Neural progenitor cell (in vitro differentiated cells): ENCODE measurements around the gene ADAMTS18. TPM values are rescaled to one million over a fixed set of nuclear protein-coding genes. Genes with fewer than 3 reads are reported as not detected.
"Not testable (repeated sequence)": the region's sequence is repeated elsewhere in the genome, so short reads cannot be mapped to it uniquely, and the experiment has no call there.

Experiments used
- DNase-seq: peaks from one replicate; pipeline ENCODE4 v3.0.0-alpha.2; 2016; ENCODE audit warnings: low spot score
- H2AFZ ChIP-seq: fragments of 200-600 bp; sonication (generic); replicated peaks from 2 replicates; pipeline ENCODE4 v1.6.1; 2016; ENCODE audit warnings: antibody characterized with exemption
- H3F3A ChIP-seq: fragments of 200-600 bp; sonication (generic); 2 replicates; pipeline ENCODE4 v1.6.1; 2016; ENCODE audit warnings: antibody characterized with exemption, low read depth
- H3K27ac ChIP-seq: fragments of 200-600 bp; sonication (generic); 2 replicates; pipeline ENCODE4 v1.5.1; 2016; ENCODE audit warnings: mild to moderate bottlenecking
- H3K27me3 ChIP-seq: fragments of 200-600 bp; sonication (generic); 2 replicates; pipeline ENCODE4 v1.6.1; 2016; ENCODE audit warnings: mild to moderate bottlenecking, moderate library complexity
- H3K36me3 ChIP-seq: fragments of 200-600 bp; sonication (generic); 2 replicates; pipeline ENCODE4 v1.5.1; 2016
- H3K4me1 ChIP-seq: fragments of 200-600 bp; sonication (generic); 2 replicates; pipeline ENCODE4 v1.6.1; 2016; ENCODE audit warnings: mixed run types
- H3K4me2 ChIP-seq: fragments of 200-600 bp; sonication (generic); 2 replicates; pipeline ENCODE4 v1.6.1; 2016
- H3K4me3 ChIP-seq: fragments of 200-600 bp; sonication (generic); 2 replicates; pipeline ENCODE4 v1.5.1; 2016
- H3K79me2 ChIP-seq: fragments of 200-600 bp; sonication (generic); 2 replicates; pipeline ENCODE4 v1.6.1; 2016; ENCODE audit warnings: low read depth
- H3K9ac ChIP-seq: fragments of 200-600 bp; sonication (generic); 2 replicates; pipeline ENCODE4 v1.6.1; 2016
- H3K9me3 ChIP-seq: fragments of 200-600 bp; sonication (generic); 2 replicates; pipeline ENCODE4 v1.5.1; 2016; ENCODE audit warnings: low read depth
- H4K20me1 ChIP-seq: fragments of 200-600 bp; sonication (generic); 2 replicates; pipeline ENCODE4 v1.6.1; 2016; ENCODE audit warnings: low read depth
- H3K27ac Mint-ChIP-seq: 3 replicates; pipeline ENCODE4 v1.8.0; 2021; ENCODE audit warnings: mixed read lengths
- H3K27me3 Mint-ChIP-seq: 2 replicates; pipeline ENCODE4 v1.8.0; 2022; ENCODE audit warnings: low read depth, mild to moderate bottlenecking, inconsistent platforms, moderate library complexity, mixed read lengths; ENCODE audit not compliant: insufficient read depth
- H3K36me3 Mint-ChIP-seq: 3 replicates; pipeline ENCODE4 v1.8.0; 2021; ENCODE audit warnings: mixed read lengths
- H3K4me1 Mint-ChIP-seq: 3 replicates; pipeline ENCODE4 v1.8.0; 2021; ENCODE audit warnings: mixed read lengths
- H3K4me3 Mint-ChIP-seq: 3 replicates; pipeline ENCODE4 v1.8.0; 2021; ENCODE audit warnings: mild to moderate bottlenecking, moderate library complexity, mixed read lengths
- H3K9me3 Mint-ChIP-seq: 3 replicates; pipeline ENCODE4 v1.8.0; 2020; ENCODE audit warnings: mixed read lengths
- CTCF ChIP-seq: fragments of 200-600 bp; sonication (generic); IDR thresholded peaks from 2 replicates; pipeline ENCODE4 v1.5.1; 2017; ENCODE audit warnings: antibody characterized with exemption, mild to moderate bottlenecking
- EZH2 ChIP-seq: fragments of 200-600 bp; sonication (generic); IDR thresholded peaks from 2 replicates; pipeline ENCODE4 v1.6.1; 2017; ENCODE audit warnings: antibody characterized with exemption, mild to moderate bottlenecking, moderate library complexity
- EZH2phosphoT487 ChIP-seq: fragments of 200-600 bp; sonication (generic); IDR thresholded peaks from 2 replicates; pipeline ENCODE4 v1.6.1; 2017; ENCODE audit warnings: antibody characterized with exemption
- total RNA-seq: library from RNA; depleted of rRNA; stranded (reverse); fragments of >200 nt; gene quantifications from 2 replicates; pipeline ENCODE4 v1.2.3, GENCODE V29; 2015; ENCODE audit warnings: low replicate concordance

Gene ADAMTS18
- total RNA-seq, 1 donor from 2014 or later, result 1.9 TPM

GRCh38 chr16:77273815-77274214, 161.0 kb downstream of the ADAMTS18 start:
- peaks cover 9% of the 10 kb centered on the region for H3K4me1 ChIP-seq
- H3K4me3 Mint-ChIP-seq, result no peak overlapping the region
- peaks cover 4% of the 10 kb centered on the region for H3K27me3 Mint-ChIP-seq
- H3F3A ChIP-seq, result peaks cover 18% of the 10 kb centered on the region
- no peaks in the 10 kb centered on the region for H3K9me3 ChIP-seq
- no peak overlapping the region for H3K27ac Mint-ChIP-seq
- H2AFZ ChIP-seq, result no peak overlapping the region
- no peaks in the 10 kb centered on the region for H3K36me3 ChIP-seq
- peaks cover 9% of the 10 kb centered on the region for H4K20me1 ChIP-seq
- H3K36me3 Mint-ChIP-seq, result peaks cover 2% of the 10 kb centered on the region
- no peak overlapping the region for H3K4me3 ChIP-seq
- DNase-seq, result no peak
- H3K4me2 ChIP-seq, result no peak overlapping the region
- no peak overlapping the region for H3K27ac ChIP-seq
- peaks cover 6% of the 10 kb centered on the region for H3K4me1 Mint-ChIP-seq
- H3K27me3 ChIP-seq, result peaks cover 65% of the 10 kb centered on the region
- no peak for TF ChIP-seq CTCF
- TF ChIP-seq EZH2, result no peak
- TF ChIP-seq EZH2phosphoT487, result no peak
- H3K9me3 Mint-ChIP-seq, result peaks cover 6% of the 10 kb centered on the region
- no peaks in the 10 kb centered on the region for H3K79me2 ChIP-seq
- H3K9ac ChIP-seq, result no peak overlapping the region

GRCh38 chr16:77271532-77272426, 163.1 kb downstream of the ADAMTS18 start:
- no peak overlapping the region for H3K27ac ChIP-seq
- peaks cover 86% of the 10 kb centered on the region for H3K27me3 ChIP-seq
- Mint-ChIP-seq H3K27me3 (no peaks in the 10 kb centered on the region), H3K4me1 (peaks cover 6% of the 10 kb centered on the region), H3K9me3 (peaks cover 17% of the 10 kb centered on the region), H3K4me3 (no peak overlapping the region), H3K27ac (no peak overlapping the region), H3K36me3 (peaks cover 2% of the 10 kb centered on the region)
- H3K36me3 ChIP-seq, result no peaks in the 10 kb centered on the region
- H4K20me1 ChIP-seq, result peaks cover 9% of the 10 kb centered on the region
- H3K9ac ChIP-seq, result no peak overlapping the region
- H2AFZ ChIP-seq, result no peak overlapping the region
- H3K4me3 ChIP-seq, result no peak overlapping the region
- TF ChIP-seq EZH2, result no peak
- no peak for TF ChIP-seq CTCF
- TF ChIP-seq EZH2phosphoT487, result peak; percentile 100
- H3K79me2 ChIP-seq, result no peaks in the 10 kb centered on the region
- peak; percentile 39 for DNase-seq
- peaks cover 18% of the 10 kb centered on the region for H3F3A ChIP-seq
- peaks cover 9% of the 10 kb centered on the region for H3K4me1 ChIP-seq
- H3K4me2 ChIP-seq, result no peak overlapping the region
- no peaks in the 10 kb centered on the region for H3K9me3 ChIP-seq

- not testable (repeated sequence) for H3F3A ChIP-seq, DNase-seq, H4K20me1 ChIP-seq, H3K36me3 Mint-ChIP-seq, H3K27me3 Mint-ChIP-seq, H3K4me1 ChIP-seq, H3K27ac Mint-ChIP-seq, H3K79me2 ChIP-seq, H3K4me3 ChIP-seq, H3K36me3 ChIP-seq, H3K4me3 Mint-ChIP-seq, H3K4me2 ChIP-seq, H3K9me3 ChIP-seq, H3K27ac ChIP-seq, H2AFZ ChIP-seq, H3K4me1 Mint-ChIP-seq, H3K9ac ChIP-seq
- peaks cover 33% of the 10 kb centered on the region for H3K9me3 Mint-ChIP-seq
- H3K27me3 ChIP-seq, result peaks cover 45% of the 10 kb centered on the region
Observed at GRCh38 chr16:77266185-77266584, 168.6 kb downstream of the ADAMTS18 start.

GRCh38 chr16:77262971-77263370, 171.9 kb downstream of the ADAMTS18 start:
- no peak overlapping the region for H3K27ac ChIP-seq
- no peaks in the 10 kb centered on the region for H3K9me3 ChIP-seq
- Mint-ChIP-seq H3K4me3 (no peak overlapping the region), H3K9me3 (peaks cover 26% of the 10 kb centered on the region), H3K27ac (no peak overlapping the region), H3K27me3 (no peaks in the 10 kb centered on the region), H3K4me1 (no peaks in the 10 kb centered on the region), H3K36me3 (no peaks in the 10 kb centered on the region)
- no peaks in the 10 kb centered on the region for H4K20me1 ChIP-seq
- H2AFZ ChIP-seq, result no peak overlapping the region
- TF ChIP-seq EZH2phosphoT487, result no peak
- no peak for TF ChIP-seq EZH2
- TF ChIP-seq CTCF, result no peak
- no peak for DNase-seq
- H3K4me1 ChIP-seq, result no peaks in the 10 kb centered on the region
- no peaks in the 10 kb centered on the region for H3F3A ChIP-seq
- no peak overlapping the region for H3K9ac ChIP-seq
- peaks cover 13% of the 10 kb centered on the region for H3K27me3 ChIP-seq
- no peaks in the 10 kb centered on the region for H3K36me3 ChIP-seq
- no peak overlapping the region for H3K4me3 ChIP-seq
- no peaks in the 10 kb centered on the region for H3K79me2 ChIP-seq
- H3K4me2 ChIP-seq, result no peak overlapping the region
